Muscle layer of colon (tissue), 2 donors: Measurements from ENCODE around the gene TRRAP.
"Not testable (repeated sequence)": the region's sequence is repeated elsewhere in the genome, so short reads cannot be mapped to it uniquely, and the experiment has no call there.

Experiments used
- H3K27ac ChIP-seq: one replicate; pipeline ENCODE4 v1.7.0; 2013; ENCODE audit warnings: low read depth, mild to moderate bottlenecking, low read length, moderate library complexity
- H3K27me3 ChIP-seq, 2 donors: one replicate each; pipeline ENCODE4 v1.7.0; 2013; ENCODE audit warnings: low read length in 2 of 2, mild to moderate bottlenecking in 2 of 2; ENCODE audit not compliant: insufficient read depth in 2 of 2, control insufficient read depth in 1 of 2
- H3K36me3 ChIP-seq: one replicate; pipeline ENCODE4 v1.7.0; 2013; ENCODE audit warnings: mild to moderate bottlenecking, low read length; ENCODE audit not compliant: insufficient read depth
- H3K4me1 ChIP-seq: one replicate; pipeline ENCODE4 v1.7.0; 2013; ENCODE audit warnings: mild to moderate bottlenecking, low read length; ENCODE audit not compliant: insufficient read depth
- H3K4me3 ChIP-seq, 2 donors: one replicate each; pipeline ENCODE4 v1.7.0; 2013; ENCODE audit warnings: low read length in 2 of 2, low read depth in 1 of 2, mild to moderate bottlenecking in 1 of 2, moderate library complexity in 1 of 2
- H3K9ac ChIP-seq: one replicate; pipeline ENCODE4 v1.7.0; 2013; ENCODE audit warnings: low read length
- H3K9me3 ChIP-seq: one replicate; pipeline ENCODE4 v1.7.0; 2013; ENCODE audit warnings: mild to moderate bottlenecking, low read length
- donor health status: abdominal sarcoma.
- donor health status: Adenocarcinoma of cecum.

TRRAP gene

DNA sequence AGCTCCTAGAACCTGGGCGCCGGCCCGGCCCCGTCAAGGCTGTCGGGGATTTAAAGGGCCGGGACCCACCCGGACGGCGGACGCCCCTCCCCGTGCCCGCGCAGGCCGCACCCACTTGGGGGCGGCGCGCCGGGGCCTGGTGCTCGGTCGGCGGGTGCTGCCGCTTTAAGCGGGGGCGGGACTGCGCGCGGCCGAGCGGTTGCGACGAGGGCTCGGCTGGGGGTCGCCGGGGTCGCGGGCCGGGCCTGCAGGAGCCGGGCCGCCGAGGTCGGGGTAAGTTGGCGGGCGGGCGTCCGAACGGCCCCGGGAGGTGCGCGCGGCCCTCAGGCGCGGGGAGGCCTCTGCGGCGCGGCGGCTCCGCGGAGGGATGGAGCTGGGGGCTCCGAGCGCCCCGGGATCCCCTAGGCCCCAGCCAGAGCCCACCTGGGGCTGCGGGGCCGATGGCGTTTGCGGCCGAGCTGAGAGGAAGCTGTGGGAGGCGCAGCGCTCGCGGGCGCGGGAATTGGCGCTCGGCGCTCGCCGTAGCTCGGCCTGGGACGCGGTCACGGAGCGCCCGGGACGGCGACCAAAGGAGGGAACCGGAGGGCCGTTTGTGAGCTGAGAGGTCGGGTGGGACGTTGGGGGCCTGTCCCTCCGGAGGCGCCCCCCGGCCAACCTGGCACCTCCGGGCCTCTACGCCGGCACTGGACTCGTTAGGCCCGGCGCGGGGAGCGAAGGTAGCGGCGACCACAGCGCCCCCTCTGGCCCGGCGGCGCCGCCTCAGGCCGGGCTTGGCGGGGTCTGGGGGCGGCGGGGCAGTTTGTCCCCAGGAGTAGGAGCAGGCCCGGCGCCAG lies at the start of gene TRRAP:
Gene TRRAP (plus strand): TSS at position 168 of the 833 bp plus-strand sequence. CDS start 2,619 bp downstream, outside the sequence.
- Histone ChIP-seq H3K27me3 (no peaks in the 10 kb centered on the region), H3K36me3 (peaks cover 10% of the 10 kb centered on the region), H3K9ac (peak within 1 kb of the TSS; percentile 100), H3K27ac (peak within 1 kb of the TSS; percentile 79), H3K4me1 (peaks cover 13% of the 10 kb centered on the region), H3K4me3 (peak within 1 kb of the TSS; percentile 96 to 99), H3K9me3 (no peaks in the 10 kb centered on the region)

DNA sequence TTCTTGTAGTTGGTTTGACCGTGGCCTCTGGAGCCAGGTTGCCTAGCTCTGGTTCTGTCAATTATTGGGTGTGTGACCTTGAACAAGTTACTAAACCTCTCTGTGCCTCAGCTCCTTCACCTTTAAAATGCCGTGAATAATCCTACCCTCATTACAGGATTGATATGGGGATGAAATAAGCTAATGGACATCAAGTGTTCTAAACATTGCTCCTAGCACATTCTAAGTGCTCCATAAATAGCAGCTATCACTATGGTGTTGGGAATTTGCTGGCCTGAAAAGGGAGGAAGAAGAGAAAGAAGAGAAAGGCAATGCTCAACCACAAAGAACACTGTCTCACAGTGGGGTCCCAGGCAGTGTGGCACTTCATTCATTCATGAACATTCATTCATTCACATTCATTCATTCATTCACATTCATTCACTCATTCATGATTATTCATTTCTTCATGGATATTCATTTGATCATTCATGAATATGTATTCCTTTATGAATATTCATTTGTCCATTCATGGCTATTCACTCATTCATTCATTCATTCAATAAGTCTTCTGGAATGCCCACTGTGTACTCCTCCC lies 47.3 kb upstream of the TRRAP start:
- no peaks in the 10 kb centered on the region for H3K36me3 ChIP-seq
- H3K27me3 ChIP-seq: no peaks in the 10 kb centered on the region
- no peak overlapping the region for H3K9ac ChIP-seq
- H3K9me3 ChIP-seq: no peaks in the 10 kb centered on the region
- H3K4me3 ChIP-seq: no peak overlapping the region
- H3K4me1 ChIP-seq: no peaks in the 10 kb centered on the region
- no peak overlapping the region for H3K27ac ChIP-seq

DNA sequence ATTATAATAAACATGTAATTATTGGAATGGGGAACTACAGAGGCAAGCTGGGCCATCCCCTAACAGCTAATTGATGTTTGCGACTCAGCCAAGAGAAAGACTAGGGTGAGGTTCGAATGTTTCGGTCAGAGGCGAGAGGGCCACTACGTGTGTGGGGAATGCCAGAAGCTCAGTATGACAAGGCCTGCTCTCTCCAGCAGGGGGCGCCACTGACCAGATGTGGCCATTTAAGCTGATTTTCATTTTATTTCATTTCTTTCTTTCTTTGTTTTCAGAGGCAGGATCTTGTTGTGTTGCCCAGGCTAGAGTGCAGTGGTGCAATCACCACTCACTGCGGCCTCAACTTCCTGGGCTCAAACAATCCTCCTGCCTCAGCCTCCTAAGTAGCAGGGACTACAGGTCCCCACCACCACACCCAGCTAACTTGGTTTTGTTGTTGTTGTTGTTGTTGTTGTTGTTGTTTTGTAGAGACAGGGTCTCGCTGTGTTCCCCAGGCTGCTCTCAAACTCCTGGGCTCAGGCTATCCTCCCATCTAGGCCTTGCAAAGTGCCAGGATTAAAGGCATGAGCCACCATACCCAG lies 46.6 kb upstream of the TRRAP start:
- no peaks in the 10 kb centered on the region for H3K27me3 ChIP-seq

DNA sequence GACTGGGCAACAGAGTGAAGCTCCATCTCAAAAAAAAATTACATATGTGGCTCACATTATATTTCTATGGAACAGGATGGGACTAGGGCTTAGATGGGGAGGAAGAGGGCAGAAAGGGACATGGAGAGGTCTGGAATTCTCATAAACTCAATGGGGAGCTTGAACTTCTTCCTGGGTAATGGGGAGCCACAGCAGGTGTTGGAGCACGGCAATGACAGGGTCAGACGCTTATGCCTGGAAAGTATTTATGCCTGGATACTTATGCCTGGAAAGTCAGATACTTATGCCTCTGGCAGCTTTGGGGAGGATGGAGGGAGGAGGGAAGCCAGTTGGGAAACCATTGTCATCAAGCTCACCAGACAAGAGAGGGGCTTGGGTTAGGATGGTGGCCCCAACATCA lies 45.3 kb upstream of the TRRAP start:
- Histone ChIP-seq H3K4me1 (no peaks in the 10 kb centered on the region), H3K4me3 (no peak overlapping the region), H3K9me3 (no peaks in the 10 kb centered on the region), H3K9ac (no peak overlapping the region), H3K27me3 (no peaks in the 10 kb centered on the region), H3K27ac (no peak overlapping the region), H3K36me3 (no peaks in the 10 kb centered on the region)

More for the DNA sequence above, 46.6 kb upstream of the TRRAP start:
- Histone ChIP-seq H3K4me1 (no peaks in the 10 kb centered on the region), H3K9ac (no peak overlapping the region), H3K27ac (no peak overlapping the region), H3K4me3 (no peak overlapping the region), H3K36me3 (no peaks in the 10 kb centered on the region), H3K9me3 (no peaks in the 10 kb centered on the region)

DNA sequence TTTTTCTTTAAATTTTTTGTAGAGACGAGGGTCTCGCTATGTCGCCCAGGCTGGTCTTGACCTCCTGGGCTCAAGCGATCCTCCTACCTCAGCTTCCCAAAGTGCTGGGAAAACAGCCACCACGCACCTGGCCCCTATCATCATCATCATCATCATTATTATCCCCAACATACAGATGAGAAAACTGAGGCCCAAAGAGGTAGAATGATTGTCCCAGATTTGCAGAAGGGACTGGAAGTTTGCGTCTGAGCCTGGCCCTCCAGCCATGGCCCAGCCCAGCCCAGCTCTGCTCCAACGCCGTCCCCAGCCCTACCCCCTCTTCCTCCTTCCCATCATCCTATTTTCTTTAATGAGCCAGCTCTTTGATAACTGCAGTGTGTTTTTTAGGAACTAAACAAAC lies 43.4 kb upstream of the TRRAP start:
- Histone ChIP-seq H3K9ac (no peak overlapping the region), H3K27me3 (no peaks in the 10 kb centered on the region), H3K27ac (no peak overlapping the region), H3K36me3 (no peaks in the 10 kb centered on the region), H3K9me3 (no peaks in the 10 kb centered on the region), H3K4me1 (no peaks in the 10 kb centered on the region), H3K4me3 (no peak overlapping the region)

DNA sequence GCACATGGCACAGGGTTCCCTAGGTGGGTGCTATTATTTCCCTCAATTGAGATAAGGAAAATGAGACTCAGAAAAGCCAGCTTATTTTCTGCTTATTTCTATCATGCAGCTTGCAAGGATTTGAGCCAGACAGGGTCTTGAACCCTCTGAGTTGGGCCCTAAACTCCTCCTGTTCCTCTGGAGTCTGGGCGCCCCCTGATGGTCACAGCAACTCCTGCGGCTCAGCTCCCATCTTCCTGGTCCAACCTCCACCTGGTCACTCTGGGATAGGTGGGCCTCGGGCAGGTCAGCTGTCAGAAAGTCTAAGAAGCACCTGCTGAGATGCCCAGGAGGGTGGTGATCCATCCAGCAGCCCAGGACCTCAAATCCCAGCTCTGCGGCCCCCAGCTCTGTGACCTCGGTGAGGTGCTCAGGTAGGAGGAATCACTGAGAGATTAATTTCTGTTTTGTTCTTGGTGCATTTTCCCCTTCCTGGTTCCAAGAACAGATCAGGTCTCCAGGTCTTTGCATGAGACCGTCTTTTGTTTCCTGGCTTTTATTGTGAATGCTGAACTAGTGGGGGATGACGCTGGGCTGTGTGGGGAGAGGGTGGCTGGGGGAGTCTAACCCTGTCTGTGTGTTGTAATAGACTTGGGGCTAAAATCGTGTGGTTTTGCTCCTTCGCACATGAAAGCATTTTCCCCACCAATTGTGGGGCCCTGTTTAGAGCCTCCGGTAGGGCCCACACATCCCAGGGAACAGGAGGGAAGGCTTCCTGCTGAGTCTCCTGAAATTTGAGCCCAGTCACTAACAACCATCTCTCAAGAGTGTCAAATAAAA lies 41.3 kb upstream of the TRRAP start:
- Histone ChIP-seq H3K27ac (no peak overlapping the region), H3K9me3 (no peaks in the 10 kb centered on the region), H3K4me1 (no peaks in the 10 kb centered on the region), H3K36me3 (no peaks in the 10 kb centered on the region), H3K9ac (no peak overlapping the region), H3K4me3 (no peak overlapping the region), H3K27me3 (no peaks in the 10 kb centered on the region)

DNA sequence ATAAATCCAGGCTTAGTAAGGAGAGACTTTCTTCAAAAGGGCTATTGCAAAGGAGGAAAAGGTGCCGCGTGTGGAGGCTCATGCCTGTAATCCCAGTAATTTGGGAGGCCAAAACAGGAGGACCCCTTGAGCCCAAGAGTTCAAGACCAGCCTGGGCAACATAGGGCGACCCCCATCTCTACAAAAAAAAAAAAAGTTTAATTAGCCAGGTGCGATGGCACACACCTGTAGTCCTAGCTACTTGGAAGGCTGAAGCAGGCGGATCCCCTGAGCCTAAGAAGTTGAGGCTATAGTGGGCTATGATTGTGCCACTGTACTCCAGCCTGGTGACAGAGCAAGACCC lies 40.7 kb upstream of the TRRAP start:
- H3K9me3 ChIP-seq: no peaks in the 10 kb centered on the region
- no peaks in the 10 kb centered on the region for H3K4me1 ChIP-seq
- no peaks in the 10 kb centered on the region for H3K36me3 ChIP-seq
- H3K27ac ChIP-seq: no peak overlapping the region
- no peak overlapping the region for H3K9ac ChIP-seq
- no peak overlapping the region for H3K4me3 ChIP-seq
- H3K27me3 ChIP-seq: no peaks in the 10 kb centered on the region

DNA sequence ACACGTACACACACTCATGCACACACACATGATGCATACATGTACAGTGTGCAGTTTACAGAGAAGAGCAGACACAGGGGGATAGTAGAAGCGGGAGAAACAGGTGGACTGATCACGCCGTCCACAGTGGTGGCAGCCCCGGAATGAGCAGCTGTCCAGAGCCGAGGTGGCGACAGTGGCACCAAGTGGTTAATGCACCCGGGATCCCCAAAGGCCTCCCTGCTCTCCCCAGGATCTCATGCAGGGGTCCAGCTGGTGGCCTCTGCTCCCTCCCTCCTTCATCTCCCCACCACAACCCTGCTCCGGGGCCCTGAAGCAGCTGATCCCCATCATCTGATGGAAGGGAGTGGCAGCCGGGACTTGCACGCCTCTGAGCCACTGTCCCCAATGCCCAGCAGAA lies 38.2 kb upstream of the TRRAP start:
- Histone ChIP-seq H3K27me3 (no peaks in the 10 kb centered on the region), H3K9me3 (no peaks in the 10 kb centered on the region), H3K4me1 (no peaks in the 10 kb centered on the region), H3K9ac (no peak overlapping the region), H3K4me3 (no peak overlapping the region), H3K36me3 (no peaks in the 10 kb centered on the region), H3K27ac (no peak overlapping the region)

DNA sequence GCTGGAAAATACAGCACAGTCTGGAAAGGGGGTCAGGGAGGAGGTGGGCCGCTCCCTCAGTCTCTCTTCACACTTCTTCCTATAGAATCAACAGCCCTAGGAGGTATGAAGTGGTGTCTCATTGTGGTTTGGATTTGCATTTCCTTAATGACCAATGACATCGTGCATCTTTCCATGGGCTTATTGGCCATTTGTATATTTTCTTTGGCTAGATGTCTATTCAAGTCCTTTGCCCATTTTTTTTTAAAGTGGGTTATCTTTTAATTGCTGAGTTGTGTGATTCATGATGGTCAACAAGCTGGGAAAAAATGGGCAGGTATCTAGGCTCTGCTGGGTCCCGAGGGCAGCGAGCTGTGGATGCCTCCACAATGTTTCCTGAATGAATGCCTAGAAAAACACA lies 37.6 kb upstream of the TRRAP start:
- no peaks in the 10 kb centered on the region for H3K36me3 ChIP-seq
- H3K4me1 ChIP-seq: no peaks in the 10 kb centered on the region
- H3K4me3 ChIP-seq: no peak overlapping the region
- H3K27me3 ChIP-seq: no peaks in the 10 kb centered on the region
- no peak overlapping the region for H3K9ac ChIP-seq
- no peak overlapping the region for H3K27ac ChIP-seq
- no peaks in the 10 kb centered on the region for H3K9me3 ChIP-seq

DNA sequence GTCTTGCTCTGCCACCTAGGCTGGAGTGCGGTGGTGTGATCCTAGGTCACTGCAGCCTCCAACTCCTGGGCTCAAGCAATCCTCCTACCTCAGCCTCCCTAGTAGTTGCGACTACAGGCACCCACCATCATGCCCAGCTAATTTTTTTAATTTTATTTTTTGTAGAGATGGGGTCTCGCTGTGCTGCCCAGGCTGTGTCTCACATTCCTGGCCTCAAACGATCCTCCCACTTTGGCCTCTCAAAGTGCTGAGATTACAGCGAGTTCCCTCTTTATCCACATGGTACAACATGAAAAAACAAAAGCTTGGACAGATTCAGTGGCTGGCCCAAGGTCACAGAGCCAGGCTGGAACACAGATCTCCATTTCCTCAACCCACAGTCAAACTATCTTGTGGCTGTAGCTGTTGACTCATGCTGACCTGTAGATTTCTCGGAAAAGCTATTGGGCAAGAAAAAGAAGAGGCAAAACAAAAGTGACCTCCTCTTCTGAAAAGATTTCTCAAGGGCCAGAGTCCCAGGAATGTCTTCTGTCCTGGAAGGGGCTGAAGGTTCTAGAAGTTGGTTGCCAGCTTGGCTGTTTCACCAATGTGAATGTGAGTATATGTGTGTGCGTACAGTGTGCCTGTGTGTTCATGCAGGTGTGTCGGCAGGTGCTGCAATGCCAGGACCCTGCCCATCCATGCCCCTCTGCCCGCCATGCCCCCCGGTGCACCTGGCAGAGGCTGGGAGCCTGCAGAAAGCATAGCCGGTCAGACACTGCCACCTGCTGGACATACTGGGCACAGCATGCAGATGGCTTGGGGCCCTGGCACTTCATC lies 36.9 kb upstream of the TRRAP start:
- Histone ChIP-seq H3K4me1 (no peaks in the 10 kb centered on the region), H3K9me3 (no peaks in the 10 kb centered on the region), H3K4me3 (no peak overlapping the region), H3K9ac (no peak overlapping the region), H3K36me3 (no peaks in the 10 kb centered on the region), H3K27me3 (no peaks in the 10 kb centered on the region), H3K27ac (no peak overlapping the region)

DNA sequence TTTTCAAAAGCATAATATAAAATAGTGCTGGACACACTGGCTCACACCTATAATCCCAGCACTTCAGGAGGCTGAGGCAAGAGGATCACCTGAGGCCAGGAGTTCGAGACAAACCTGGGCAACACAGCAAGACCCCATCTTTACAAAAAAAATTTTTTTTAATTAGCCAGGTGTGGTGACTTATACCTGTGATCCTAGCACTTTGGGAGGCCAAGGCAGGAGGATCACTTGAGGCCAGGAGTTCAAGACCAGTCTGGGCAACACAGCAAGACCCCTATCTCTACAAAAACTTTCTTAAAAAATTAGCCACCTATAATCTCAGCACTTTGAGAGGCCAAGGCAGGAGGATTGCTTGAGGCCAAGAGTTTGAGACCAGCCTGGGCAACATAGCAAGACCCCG lies 35.8 kb upstream of the TRRAP start:
- not testable (repeated sequence) for H3K27ac ChIP-seq, H3K4me1 ChIP-seq, H3K27me3 ChIP-seq, H3K9me3 ChIP-seq, H3K9ac ChIP-seq, H3K4me3 ChIP-seq, H3K36me3 ChIP-seq
